Activated T-cell treated with anti-CD3 and anti-CD28 coated beads, Interleukin-2, amount 50 U/mL, for 72 hours (primary cell): Measurements from ENCODE around the gene SKAP1. TPM values are rescaled to one million over a fixed set of nuclear protein-coding genes. Genes with fewer than 3 reads are reported as not detected.

Source experiments
- ATAC-seq, 2 donors: fragments of 150-1000 bp; cut with Tn5 transposase; replicated peaks in 1 of 2; 2 replicates each; pipeline ENCODE4 v1.10.0; 2021; ENCODE audit warnings: moderate library complexity in 2 of 2, mild to moderate bottlenecking in 1 of 2
- DNase-seq, 2 donors: peaks; one replicate each; pipeline ENCODE4 v3.0.0; 2021 to 2022; ENCODE audit warnings: mixed read lengths in 1 of 2
- H3K27ac Mint-ChIP-seq: one replicate; pipeline ENCODE4 v1.8.0; 2022; ENCODE audit warnings: mild to moderate bottlenecking, moderate library complexity, mixed read lengths
- H3K27me3 Mint-ChIP-seq: one replicate; pipeline ENCODE4 v1.8.0; 2022; ENCODE audit warnings: low read depth, mixed read lengths
- H3K36me3 Mint-ChIP-seq, 2 donors: one replicate each; pipeline ENCODE4 v1.8.0; 2022; ENCODE audit warnings: mixed read lengths in 2 of 2, mild to moderate bottlenecking in 1 of 2; ENCODE audit not compliant: insufficient read depth in 2 of 2
- H3K4me1 Mint-ChIP-seq: one replicate; pipeline ENCODE4 v1.8.0; 2022; ENCODE audit warnings: low read depth, mixed read lengths
- H3K4me3 Mint-ChIP-seq, 2 donors: one replicate each; pipeline ENCODE4 v1.8.0; 2022; ENCODE audit warnings: mild to moderate bottlenecking in 2 of 2, mixed read lengths in 2 of 2, moderate library complexity in 2 of 2
- H3K9me3 Mint-ChIP-seq, 2 donors: one replicate each; pipeline ENCODE4 v1.8.0; 2022; ENCODE audit warnings: mixed read lengths in 2 of 2
- total RNA-seq, 2 donors: library from RNA; stranded (reverse); gene quantifications; one replicate each; pipeline ENCODE4 v1.2.3, GENCODE V29; 2022

The SKAP1 gene
- total RNA-seq, 2 donors from 2014 or later = 96.6 to 108 TPM

- Mint-ChIP-seq H3K27me3 (no peaks in the 10 kb centered on the region), H3K9me3 (no peaks in the 10 kb centered on the region), H3K4me3 (no peak overlapping the region), H3K27ac (no peak overlapping the region), H3K36me3 (no peaks in the 10 kb centered on the region), H3K4me1 (peaks cover 8% of the 10 kb centered on the region)
- ATAC-seq (no peak), DNase-seq (no peak)
Measured at GRCh38 chr17:48311324-48311723, 118.7 kb downstream of the SKAP1 start.

DNA sequence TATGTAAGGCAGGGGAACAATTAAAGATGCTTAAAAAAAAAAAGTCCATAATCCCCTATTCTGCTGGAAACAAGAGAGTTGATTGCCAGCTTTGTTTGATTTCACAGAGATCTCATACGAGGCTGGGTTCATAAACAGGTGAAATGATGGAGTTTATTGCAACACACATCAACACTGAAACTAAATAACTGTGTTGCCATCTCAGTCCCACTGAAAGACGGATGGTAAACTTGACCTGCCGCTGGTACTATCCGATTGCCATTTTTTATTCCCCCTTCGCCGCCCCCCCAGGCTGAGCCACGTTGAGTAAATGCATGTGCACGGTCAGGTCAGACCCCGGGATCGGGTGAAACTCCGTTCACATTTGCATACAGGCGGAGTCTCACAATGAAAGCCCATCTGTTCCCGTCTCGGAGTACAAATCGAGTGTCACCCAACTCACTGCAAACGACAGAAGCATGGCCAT, 119.2 kb downstream of the SKAP1 start:
- Mint-ChIP-seq H3K36me3 (no peaks in the 10 kb centered on the region), H3K27ac (no peak overlapping the region), H3K4me3 (no peak overlapping the region), H3K9me3 (no peaks in the 10 kb centered on the region), H3K27me3 (no peaks in the 10 kb centered on the region), H3K4me1 (peaks cover 7% of the 10 kb centered on the region)
- DNase-seq = no peak
- ATAC-seq = no peak

DNA sequence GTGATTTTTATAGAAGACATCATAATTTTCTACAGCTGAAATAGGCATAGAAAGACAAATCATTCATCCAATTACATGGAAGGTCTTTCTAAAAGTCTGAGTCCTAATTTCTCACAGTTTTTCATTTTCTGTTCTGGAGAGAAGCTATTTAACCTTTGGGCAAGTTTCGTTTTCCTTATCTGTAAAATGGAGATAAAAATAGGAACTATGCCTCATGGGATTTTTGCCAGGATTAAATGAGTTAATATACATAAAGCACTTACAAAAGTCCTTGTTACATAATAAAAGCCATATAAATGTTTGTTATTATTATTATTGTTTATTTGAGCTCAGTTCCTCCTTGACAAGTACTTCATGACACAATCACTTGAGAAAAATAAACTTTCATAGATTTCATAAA, 121.4 kb downstream of the SKAP1 start:
- Mint-ChIP-seq H3K4me1 (peaks cover 7% of the 10 kb centered on the region), H3K36me3 (no peaks in the 10 kb centered on the region), H3K9me3 (no peaks in the 10 kb centered on the region), H3K4me3 (no peak overlapping the region), H3K27me3 (no peaks in the 10 kb centered on the region), H3K27ac (no peak overlapping the region)
- DNase-seq (no peak), ATAC-seq (no peak)

GRCh38 chr17:48307814-48308411, 122.1 kb downstream of the SKAP1 start:
- DNase-seq (peak; percentile 34 to 52), ATAC-seq (peak; percentile 50 to 65)
- Mint-ChIP-seq H3K9me3 (no peaks in the 10 kb centered on the region), H3K36me3 (no peaks in the 10 kb centered on the region), H3K4me3 (no peak overlapping the region), H3K4me1 (peaks cover 7% of the 10 kb centered on the region), H3K27me3 (no peaks in the 10 kb centered on the region), H3K27ac (peak overlapping the region; percentile 33)

DNA sequence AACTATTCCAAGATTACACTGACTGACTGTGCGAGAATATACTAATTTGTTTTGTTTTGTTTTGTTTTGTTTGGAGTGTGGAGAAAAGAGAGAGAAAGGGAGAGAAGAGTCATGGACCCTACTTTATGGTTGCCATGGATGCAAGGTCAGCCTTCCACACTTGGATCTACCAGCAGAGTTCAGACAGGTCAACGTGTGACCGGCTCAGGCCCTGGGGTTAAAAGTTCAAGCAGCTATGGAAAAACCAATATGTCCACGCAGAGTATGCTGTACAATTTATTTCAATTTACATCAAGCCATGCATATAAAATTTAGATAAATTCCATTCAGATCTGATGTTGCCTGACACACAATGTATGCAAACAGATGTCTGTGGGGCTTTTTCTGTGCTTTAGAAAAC, 122.8 kb downstream of the SKAP1 start:
- peak overlapping the region; percentile 71 for H3K27ac Mint-ChIP-seq
- no peaks in the 10 kb centered on the region for H3K9me3 Mint-ChIP-seq
- H3K4me1 Mint-ChIP-seq = peaks cover 7% of the 10 kb centered on the region
- no peak overlapping the region for H3K4me3 Mint-ChIP-seq
- no peaks in the 10 kb centered on the region for H3K27me3 Mint-ChIP-seq
- no peaks in the 10 kb centered on the region for H3K36me3 Mint-ChIP-seq
- DNase-seq = no peak
- ATAC-seq = no peak

GRCh38 chr17:48301002-48301401, 129.0 kb downstream of the SKAP1 start:
- Mint-ChIP-seq H3K27me3 (no peaks in the 10 kb centered on the region), H3K4me3 (peak overlapping the region in 1 of 2 donors; percentile 42), H3K27ac (peak overlapping the region; percentile 21), H3K9me3 (no peaks in the 10 kb centered on the region), H3K36me3 (no peaks in the 10 kb centered on the region), H3K4me1 (peaks cover 40% of the 10 kb centered on the region)
- DNase-seq (no peak), ATAC-seq (peak in 1 of 2 donors; percentile 28)

- DNase-seq (peak in 1 of 2 donors; percentile 8), ATAC-seq (peak; percentile 57 to 68)
- H3K27me3 Mint-ChIP-seq = no peaks in the 10 kb centered on the region
- H3K27ac Mint-ChIP-seq = peak overlapping the region; percentile 66
- H3K4me1 Mint-ChIP-seq = peaks cover 52% of the 10 kb centered on the region
- no peaks in the 10 kb centered on the region for H3K9me3 Mint-ChIP-seq
- H3K36me3 Mint-ChIP-seq = no peaks in the 10 kb centered on the region
- peak overlapping the region; percentile 12 to 15 for H3K4me3 Mint-ChIP-seq
Measured at GRCh38 chr17:48299760-48300159, 130.3 kb downstream of the SKAP1 start.

GRCh38 chr17:48297825-48298224, 132.2 kb downstream of the SKAP1 start:
- Mint-ChIP-seq H3K27ac (peak overlapping the region; percentile 26), H3K9me3 (no peaks in the 10 kb centered on the region), H3K4me3 (no peak overlapping the region), H3K4me1 (peaks cover 63% of the 10 kb centered on the region), H3K27me3 (no peaks in the 10 kb centered on the region), H3K36me3 (peaks cover 0 to 1% of the 10 kb centered on the region in 2 donors)
- ATAC-seq (no peak), DNase-seq (no peak)

DNA sequence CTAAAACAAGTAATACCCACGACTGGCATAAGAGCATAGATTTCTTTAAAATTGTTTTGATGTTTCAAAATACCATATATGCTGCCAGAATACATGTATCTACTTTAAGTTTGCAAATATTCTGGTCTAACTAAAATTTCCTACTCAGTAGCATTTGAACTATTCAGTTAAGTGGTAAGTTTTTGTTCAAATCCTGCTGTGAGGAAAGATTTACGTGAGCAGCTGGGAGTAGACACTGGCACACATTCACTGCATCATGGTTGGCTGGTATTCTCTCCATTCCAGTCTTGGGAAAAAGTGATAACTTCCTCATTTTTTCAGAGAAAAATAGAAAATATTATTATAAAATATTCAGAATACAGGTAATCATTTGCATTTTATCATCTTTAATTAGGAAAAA, 133.6 kb downstream of the SKAP1 start:
- peaks cover 65% of the 10 kb centered on the region for H3K4me1 Mint-ChIP-seq
- H3K9me3 Mint-ChIP-seq = no peaks in the 10 kb centered on the region
- ATAC-seq (no peak), DNase-seq (no peak)
- peaks cover 0 to 1% of the 10 kb centered on the region in 2 donors for H3K36me3 Mint-ChIP-seq
- no peak overlapping the region for H3K4me3 Mint-ChIP-seq
- peak overlapping the region; percentile 25 for H3K27ac Mint-ChIP-seq
- H3K27me3 Mint-ChIP-seq = no peaks in the 10 kb centered on the region

DNA sequence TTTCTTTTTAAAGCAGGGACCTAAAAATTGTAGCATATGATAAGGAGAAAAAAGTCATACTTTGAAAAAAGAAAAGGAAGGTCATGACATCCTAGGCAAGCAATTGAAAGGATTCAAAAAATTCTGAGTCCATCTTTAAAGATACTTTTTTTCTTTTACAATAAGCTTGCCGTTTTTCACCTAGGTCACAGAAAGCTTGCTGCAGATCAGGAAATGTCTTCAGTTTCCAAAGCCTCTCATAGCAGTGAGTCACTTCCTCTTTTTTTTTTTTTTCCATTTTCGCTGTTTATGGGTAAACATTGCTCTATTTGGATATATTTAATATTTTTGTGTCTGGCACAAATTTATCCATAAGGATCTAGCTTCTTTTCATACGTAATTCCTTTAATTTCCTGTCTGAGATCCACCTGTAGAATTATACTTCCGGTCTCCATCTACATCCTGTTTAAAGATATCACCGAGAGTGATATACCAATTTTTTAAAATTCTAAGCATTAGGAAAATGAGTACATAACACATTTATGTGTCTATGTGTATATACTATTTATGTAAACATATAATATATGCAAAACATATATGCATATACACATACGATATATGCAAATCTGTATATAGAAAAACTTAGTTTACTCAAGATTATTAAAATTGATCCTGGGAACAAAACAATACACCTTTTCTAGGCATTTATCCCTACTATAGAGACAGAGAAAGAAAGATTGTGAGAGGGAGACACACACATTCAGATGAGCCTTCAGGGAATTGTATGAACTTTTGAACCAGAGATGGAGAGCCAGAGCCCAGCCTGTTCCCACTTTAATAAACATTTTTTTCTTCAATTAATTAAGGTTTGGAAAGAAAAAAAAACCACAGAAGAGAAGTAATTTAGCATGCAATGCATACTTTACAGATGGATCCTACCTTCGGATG, 134.4 kb downstream of the SKAP1 start:
- ATAC-seq (peak; percentile 55 to 60), DNase-seq (no peak)
- peaks cover 1 to 2% of the 10 kb centered on the region in 2 donors for H3K36me3 Mint-ChIP-seq
- H3K27me3 Mint-ChIP-seq = no peaks in the 10 kb centered on the region
- peak overlapping the region; percentile 75 to 93 for H3K4me3 Mint-ChIP-seq
- H3K9me3 Mint-ChIP-seq = no peaks in the 10 kb centered on the region
- peaks cover 56% of the 10 kb centered on the region for H3K4me1 Mint-ChIP-seq
- H3K27ac Mint-ChIP-seq = peak overlapping the region; percentile 100

GRCh38 chr17:48294806-48295361, 135.1 kb downstream of the SKAP1 start:
- H3K4me1 Mint-ChIP-seq = peaks cover 54% of the 10 kb centered on the region
- no peaks in the 10 kb centered on the region for H3K27me3 Mint-ChIP-seq
- peak overlapping the region; percentile 75 to 93 for H3K4me3 Mint-ChIP-seq
- DNase-seq (peak in 1 of 2 donors; percentile 7), ATAC-seq (peak; percentile 56 to 64)
- H3K9me3 Mint-ChIP-seq = no peaks in the 10 kb centered on the region
- peak overlapping the region; percentile 100 for H3K27ac Mint-ChIP-seq
- H3K36me3 Mint-ChIP-seq = peaks cover 1 to 2% of the 10 kb centered on the region in 2 donors

- Mint-ChIP-seq H3K36me3 (peaks cover 1 to 2% of the 10 kb centered on the region in 2 donors), H3K27ac (peak overlapping the region; percentile 100), H3K9me3 (no peaks in the 10 kb centered on the region), H3K4me1 (peaks cover 47% of the 10 kb centered on the region), H3K27me3 (no peaks in the 10 kb centered on the region), H3K4me3 (peak overlapping the region; percentile 75 to 93)
- DNase-seq = no peak
- peak; percentile 43 to 75 for ATAC-seq
Measured at GRCh38 chr17:48294020-48294805, 135.8 kb downstream of the SKAP1 start.
